NCI-H187 (cell line): ENCODE results near the gene PRICKLE3.

Experiments used
- DNase-seq, 2 experiments: peaks; one replicate each; lab custom pipeline; 2025; lab: John Stamatoyannopoulos, UW

PRICKLE3 gene

DNA sequence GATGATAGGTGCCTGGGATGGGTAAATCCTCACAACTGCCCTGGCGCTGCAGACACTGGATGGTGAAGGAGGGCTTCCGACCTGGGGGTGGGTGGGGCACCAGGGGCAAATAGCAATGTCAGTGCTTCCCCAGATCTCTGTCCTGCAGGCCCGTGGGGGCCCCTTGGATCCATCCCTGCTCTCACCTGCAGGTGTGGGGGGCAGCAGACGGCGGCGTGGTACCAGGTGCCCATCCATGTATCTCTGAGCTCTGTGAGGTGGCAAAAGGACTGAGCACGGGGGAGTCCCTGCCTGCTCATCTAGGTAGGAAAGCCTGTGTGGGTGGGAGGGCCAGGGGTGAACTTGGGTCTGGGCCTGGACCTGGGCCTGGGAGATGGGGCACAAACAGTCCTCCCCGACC lies 20.4 kb upstream of the PRICKLE3 start:
- DNase-seq: no peak

DNA sequence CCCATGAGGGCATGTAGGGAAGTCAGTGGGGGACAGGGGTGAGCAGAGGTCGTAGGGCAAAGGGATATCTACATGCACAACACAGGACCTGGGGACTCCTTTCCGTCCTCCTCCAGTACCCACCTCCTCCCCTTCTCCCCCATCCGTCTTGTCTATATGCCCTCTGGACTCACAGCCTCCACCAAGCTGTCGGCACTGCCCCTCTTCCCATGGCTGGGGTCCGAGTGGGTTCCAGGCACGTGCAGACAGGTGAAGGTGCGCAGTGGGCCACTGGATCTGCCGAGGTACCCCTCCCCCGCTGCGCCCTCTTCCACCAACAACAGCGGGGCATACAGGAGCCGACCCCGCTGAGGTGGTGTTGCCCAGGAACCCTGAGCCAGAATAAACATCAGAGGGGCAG lies 19.3 kb upstream of the PRICKLE3 start:
- DNase-seq: no peak

DNA sequence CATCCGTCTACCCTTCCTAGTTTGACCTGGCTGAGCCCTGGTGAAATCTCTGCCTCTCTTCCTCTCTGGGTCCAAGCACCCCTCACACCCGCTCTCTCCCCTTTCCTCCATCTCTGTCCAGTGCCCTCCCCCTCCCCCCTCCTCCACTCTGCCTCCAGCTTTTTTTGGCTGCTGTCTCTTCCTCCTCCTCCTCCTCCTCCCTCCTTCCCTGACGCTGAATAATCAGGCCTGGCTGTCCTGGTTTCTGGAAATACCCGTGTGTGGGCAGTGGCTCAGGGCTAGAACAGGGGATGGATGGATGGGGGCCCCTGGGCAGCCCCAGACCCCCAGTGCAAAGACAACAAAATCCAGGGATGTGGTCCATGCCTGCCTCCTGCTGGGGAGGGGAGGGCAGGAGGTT lies 18.5 kb upstream of the PRICKLE3 start:
- no peak for DNase-seq

DNA sequence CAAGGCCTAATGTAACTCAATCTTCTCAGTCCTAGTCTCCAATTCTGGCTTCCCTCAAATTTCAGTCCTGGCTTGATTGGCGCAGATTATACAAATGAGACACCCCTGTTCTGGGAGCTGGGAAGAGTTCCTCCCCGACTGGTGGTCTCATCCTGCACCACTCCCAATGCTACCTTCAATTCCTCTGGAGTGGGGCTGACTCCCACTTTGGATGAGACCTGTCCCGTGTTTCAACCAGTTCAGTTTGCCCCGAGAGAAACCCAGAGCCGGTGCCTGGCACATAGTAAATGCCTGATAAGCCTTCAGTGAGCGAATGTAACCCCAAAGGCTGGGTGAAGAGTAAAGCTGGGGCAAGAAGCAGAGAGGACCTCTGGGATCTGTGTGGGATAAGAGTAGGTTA lies 17.8 kb upstream of the PRICKLE3 start:
- DNase-seq: no peak

DNA sequence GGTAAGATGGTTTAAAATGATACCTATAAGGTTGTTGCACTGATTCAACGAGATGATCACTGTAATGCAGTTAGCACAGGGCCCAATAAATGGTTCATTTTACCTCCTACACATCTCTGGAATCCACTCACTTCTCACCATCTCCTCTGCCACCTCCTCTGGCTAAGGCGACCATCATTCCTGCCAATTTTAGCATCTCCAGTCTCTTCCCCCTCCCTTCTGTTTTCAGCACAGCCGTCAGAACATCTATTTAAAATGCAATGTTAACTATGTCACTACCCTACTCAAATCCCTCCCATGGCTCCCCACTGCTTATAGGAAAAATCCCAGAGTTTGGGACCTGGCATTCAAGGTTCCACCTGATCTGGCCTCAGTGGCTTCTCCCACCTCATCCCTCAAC lies 17.4 kb upstream of the PRICKLE3 start:
- DNase-seq: no peak

DNA sequence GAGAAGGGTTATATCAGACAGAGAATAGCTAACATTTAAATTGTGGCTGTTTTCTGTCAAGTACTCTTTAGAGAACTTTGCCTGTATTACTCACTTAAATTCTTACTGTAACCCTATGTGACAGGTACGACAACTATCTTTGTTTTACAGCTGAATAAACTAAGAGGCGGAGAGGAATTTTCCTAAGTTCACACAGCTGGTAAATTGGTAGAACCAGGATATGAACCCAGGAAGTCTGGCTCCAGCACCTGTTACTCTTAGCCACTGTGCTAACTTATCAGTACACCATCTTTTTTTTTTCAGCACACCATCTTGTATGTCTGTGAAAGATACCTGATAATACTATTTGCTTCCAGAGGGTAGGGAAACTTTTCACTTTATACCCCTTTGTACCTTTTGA lies 15.8 kb upstream of the PRICKLE3 start:
- no peak for DNase-seq

DNA sequence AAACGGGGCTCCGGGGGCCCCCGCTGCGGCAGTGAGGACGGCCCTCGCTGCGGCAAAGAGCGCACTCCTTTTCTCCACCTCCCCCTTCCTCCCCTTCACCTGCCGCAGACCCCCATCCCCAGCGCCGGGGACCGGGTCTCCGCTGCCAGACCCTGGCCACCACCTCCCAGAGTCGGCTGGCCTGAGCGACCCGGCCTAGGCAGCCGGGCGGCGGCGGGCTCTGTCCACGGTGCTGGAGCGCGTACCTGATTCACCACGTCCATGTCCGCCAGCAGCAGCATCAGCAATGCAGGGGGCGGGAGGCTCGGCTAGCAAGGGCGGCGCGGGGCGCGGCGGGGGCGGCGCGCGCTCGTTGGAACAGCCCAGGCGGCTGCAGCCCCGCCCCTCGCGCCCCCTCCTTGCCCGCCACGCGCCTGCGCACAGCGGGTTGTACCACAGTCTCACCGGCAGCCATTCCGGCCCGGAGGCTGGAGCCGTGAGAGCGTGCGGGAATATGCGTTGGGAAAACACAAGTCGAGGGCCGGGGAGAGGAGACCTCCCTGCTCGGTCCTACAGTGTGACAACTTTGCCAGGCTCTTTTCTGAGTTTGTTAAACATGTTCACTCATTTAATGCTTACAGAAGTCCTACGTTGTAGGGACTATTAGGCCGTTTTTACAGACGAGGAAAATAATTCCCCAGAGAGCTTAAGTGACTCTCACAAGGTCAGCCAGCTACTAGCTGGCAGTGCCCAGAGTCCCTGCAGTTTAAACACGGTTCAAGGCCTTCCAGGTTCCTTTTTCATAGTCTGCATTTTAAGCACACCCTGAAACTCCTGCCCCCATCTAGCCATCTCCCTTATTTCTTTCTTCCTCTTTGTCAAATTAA lies 14.0 kb upstream of the PRICKLE3 start, which contains the start of gene SYP:
Gene SYP, minus strand, starts transcription at position 288 of the 866 bp plus-strand sequence. Its CDS starts 7 bp downstream, at position 281.
- DNase-seq: peak; percentile 6 to 7

DNA sequence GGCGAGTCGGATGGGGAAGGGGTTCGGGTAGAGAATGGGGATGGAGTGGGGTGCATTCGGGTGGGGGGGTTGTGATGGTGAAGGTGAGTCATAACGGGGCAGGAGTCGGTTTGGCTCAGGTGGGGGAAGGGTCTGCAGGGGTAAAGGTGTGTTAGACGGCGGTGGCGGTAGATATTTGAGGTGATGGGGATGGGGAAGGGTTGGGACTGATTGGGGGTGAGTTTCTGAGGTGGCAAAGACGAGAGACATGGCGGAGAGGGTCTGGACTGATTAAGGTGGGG lies 13.1 kb upstream of the PRICKLE3 start:
- DNase-seq: no peak

DNA sequence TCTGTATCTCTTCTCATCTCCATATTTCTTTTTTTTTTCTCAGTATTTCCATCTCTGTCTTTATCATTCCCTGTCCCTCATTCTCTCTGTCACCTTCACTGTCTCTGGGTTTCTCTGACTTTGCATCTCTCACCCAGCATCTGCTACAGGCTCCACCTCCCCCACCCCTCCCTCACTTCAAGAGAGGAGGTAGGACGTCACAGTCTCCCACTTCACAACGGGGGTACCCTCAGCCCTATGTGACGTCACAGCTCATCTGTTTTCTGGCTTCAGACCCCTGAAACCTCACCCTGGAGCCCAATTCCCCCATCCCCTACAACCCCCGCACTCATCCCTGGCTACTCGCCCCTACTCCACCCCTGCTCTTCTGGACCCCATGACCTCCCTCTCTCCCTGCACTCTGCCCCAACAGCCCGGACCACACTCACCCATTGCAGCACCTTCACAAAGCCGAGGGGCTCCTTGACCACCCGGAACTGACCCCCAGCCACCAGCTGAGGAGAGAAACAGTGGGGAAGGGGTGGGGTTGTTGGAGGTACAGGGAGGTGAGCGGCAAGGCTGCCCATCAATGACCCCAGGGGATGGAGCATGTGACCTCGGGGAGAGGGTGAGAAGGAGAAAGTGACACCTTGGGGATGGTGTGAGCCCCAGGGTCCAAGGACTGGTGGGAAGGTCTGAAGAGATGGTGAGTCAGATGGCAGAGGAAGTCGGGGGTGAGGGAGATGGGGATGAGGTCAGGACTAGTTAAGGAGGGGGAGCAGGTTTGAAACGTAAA lies 12.6 kb upstream of the PRICKLE3 start:
- DNase-seq: no peak

DNA sequence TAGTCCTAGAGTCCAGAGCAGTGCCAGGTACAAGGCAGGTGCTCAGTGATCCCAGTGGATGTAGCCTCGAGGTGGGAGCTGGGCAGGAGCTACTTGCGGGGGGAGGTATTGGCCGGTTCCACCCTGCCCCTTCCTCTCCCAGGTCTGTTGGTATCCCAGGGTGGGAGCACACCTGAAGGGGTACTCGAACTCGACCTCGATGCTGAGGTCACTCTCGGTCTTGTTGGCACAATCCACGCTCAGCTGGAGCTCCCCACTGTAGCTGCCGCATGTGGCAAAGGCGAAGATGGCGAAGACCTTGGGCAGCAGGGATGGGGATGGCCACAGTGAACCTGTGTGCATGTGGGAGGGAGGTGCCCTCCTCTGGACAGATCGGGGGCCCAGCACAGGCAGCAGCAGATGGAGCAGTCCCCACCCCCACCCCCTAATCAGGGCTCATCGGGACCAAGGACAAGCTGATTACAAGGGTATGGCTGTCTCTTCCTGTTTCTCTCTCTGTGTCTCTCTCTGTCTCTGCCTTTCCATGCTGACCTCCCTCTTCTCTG lies 11.4 kb upstream of the PRICKLE3 start:
- no peak for DNase-seq

DNA sequence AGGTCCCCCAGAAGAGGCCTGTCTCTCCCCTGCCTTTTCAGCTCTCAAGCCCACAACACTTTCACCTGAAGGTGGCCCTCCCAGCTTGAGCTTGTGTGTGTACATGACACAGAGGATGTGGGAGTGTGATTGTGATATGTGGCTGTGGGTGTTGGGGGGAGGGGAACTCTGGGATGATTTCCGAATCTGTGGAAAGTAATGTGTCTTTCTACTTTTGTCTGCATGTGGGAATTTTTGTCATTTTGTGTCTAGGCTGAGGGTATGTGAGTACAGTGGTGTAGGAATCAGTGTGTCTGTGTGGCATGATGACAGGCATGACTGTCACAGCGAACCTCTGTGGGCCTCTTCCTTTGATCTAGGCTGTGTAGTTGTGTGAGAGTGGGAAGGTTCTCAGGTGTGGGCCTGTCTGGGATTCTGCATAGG lies 7.4 kb upstream of the PRICKLE3 start:
- DNase-seq: no peak

DNA sequence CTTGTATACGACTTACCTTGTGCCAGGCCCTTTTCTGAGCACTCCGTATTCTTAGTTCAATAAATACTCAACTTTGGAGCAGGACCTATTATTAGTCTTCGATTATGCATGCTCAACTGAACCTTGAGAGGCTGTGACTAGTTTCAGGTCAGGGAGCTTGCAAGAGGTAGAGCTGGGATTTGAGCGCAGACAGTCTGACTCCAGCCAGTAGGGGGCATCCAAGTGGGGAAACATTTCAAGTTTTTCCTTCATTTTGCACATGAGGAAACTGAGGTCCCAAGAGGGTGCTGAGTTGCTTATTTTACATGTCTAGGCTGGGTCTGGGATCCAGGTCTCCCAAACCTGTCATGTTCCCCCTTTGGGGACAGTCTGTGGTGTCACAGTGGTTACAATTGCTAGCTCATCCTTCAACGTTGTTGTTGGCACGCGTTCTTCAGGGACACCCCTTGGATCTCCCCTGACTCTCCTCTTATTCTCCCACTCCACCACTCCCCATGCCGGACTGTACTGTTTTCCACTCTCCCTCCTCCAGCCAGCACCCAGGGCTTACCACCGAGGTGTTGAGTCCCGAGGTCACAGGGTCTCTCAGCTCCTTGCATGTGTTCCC lies 6.7 kb upstream of the PRICKLE3 start:
- no peak for DNase-seq

DNA sequence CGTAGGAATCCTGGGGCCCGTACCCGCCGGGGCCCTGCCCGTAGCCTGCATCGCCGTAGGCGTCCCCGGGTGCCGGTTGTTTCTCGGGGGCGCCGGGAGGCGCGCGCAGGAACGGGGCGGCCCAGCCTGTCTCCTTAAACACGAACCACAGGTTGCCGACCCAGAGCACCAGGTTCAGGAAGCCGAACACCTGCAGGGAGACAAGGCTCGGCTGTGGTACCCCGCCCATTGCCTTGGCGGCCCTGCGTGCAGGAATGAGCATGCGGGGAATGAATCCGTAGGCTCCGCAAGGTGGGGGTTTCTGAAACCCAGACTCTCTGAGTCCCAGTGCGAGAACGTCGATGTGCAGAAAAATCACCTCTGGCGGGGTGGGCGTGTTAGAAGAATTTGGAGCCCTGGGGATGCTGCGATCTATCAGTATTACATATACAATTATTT lies 5.4 kb upstream of the PRICKLE3 start:
- no peak for DNase-seq

DNA sequence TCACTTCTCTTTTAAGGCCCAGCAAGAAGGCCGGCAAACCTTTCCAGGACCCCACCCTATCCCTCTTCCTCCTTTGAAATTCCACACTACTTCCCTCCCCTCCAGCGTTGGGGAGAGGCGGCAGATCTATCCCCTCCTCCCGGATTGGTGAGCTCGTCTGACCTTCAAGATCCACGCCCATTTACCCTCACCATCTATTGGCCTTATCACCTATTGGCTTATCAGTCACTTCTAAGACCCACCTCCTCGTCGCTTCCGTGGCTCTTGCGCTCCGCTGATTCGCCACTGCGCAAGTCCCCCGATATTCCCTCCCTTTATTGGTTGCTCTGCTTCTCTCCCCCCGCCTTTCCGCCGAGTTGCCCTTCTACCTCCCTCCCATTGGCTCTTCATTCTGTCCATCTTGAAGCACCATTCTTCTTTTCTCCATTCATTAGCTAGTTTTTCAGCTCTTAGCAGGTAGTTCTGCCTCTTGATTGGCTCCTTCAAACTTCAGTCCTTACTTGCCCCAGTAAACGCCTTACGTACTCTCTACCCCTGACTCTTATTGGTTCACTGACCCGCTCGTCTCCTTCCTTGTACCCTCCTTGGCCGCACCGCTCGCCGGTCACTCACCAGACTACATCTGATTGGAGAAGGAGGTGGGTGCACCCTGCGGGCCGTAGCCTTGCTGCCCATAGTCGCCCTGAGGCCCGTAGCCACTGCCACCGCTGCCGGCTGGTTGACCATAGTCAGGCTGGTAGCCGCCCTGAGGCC lies 4.8 kb upstream of the PRICKLE3 start:
- DNase-seq: peak; percentile 41 to 91

DNA sequence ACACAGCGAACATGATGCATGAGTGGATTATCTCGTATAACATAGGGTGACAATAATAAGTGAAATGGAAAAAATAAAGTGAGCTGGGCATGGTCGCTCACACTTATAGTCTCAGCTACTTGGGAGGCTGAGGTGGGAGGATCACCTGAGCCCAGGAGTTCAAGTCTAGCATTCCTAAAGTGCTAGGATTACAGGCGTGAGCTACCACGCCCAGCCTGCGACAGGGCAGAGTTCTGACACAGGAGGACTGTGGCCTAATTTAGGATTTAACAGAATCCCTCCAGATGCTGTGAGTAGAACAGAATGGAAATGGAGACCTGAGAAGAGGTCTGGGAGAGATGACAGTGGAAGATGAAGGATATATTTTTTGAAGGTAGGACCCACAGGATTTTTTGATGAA lies 3.4 kb upstream of the PRICKLE3 start:
- no peak for DNase-seq

DNA sequence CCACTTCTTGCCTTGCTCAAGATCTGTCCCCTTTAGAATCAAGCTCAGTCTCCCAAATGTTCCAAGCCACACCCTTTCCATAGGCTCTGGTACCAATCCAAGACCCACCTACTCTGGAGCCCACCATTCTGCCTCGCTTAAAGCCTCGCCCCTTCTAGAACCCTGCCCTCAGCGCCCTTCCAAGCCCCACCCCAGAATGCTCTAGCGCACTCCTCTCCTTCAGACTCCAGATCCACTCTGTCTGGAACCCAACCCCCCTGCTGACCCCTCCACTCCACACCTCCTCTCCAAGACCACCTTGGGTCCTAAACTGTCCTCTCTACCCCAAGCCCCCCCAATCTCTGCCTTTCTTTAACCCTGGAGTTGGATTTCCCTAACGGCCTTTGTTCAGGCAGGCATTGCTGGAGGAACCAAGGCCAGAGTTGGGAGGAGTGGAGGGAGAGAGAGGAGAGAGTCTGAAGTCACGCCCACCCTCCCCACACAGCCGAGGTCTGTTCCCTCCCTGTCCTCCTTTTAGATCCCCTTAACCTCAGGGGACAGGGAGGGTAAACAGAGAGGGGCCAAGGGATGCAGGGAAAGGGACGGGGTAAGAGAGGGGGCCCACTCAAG lies 2.4 kb upstream of the PRICKLE3 start:
- DNase-seq: no peak

DNA sequence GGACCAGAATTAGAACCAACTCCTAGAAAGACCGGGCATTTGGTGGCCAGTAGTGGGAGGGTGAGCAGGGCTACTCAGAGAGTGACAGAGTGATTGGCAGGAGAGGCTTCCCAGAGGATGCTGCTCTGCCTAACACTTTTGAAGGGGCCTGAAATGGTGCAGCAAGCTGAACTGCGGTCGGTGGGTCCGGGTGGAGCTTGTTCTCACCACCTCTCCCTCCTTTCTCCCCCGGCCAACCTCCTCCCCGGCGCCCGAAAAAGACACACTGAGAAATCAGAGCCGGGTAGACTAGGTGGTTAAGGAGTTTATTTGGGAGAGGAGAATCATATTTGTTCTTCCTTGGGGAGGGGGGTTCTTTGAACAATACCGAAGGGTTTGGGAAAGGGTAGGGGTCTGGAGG lies 1.4 kb upstream of the PRICKLE3 start:
- no peak for DNase-seq

DNA sequence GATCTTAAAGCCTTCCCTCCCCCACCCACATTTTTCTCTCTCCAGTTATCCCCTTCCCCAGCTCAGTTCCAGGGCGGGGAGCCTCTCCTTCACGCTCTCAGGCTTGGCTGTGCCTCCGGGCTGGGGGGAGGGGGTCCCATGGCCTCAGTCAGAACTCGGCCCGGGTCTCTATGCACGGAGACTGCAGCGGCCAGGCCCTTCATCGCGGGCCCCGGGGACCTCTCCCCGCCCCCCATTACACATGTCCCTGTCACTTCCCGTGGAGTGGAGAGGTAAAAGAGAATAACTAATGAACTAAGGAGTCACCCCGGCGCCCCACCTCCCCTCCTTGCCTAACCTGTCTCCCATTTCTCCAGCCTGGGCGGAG lies 838 bp upstream of the PRICKLE3 start:
- no peak for DNase-seq

DNA sequence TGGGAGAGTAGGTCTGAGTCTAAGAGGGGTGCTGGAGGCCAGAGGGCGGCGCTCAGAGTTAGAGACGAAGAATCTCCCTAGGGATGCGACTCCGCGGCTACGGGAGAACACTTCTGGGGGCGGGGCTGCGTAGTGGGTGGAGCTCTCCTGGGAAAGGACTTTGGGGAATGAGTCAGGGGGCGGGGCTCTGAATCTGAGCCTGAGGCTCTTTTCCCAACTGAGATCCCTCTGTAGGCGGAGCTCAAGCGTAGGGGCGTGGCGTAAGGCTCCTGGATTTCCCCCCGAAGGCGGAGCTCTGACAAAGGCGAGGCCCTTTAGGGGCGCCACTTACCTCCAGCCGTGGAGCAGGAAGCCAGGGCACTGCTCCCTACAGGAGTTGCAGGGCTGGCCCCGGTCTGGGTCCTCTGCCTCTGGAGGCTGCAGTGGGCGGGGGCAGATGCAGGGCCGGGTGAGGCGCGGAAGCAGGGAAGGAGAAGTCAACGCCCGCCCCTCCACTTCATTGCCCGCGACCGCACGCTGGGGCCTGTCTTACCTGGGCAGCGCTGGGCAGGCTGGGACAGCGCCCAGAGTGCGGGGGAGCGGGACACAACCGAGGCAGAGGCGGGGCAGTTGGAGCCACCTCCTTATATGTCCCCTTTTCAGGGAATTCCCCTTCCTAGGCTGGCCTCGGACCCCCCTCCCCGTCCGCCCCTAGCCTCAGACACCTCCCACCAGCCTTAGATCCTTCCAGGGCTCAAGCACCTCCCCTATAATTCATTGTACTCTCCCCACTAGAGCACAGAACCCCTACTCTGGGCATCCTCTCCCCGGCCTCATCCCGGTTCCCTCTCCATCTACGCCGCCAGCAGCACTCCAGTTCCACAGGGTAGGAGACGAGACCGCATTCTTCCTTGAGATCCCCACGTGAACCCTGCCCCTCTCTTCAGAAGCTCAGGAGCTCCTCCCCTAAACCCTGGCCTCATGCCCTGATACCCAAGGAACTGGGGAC lies 1.6 kb downstream of the PRICKLE3 start:
- DNase-seq: peak; percentile 27 to 52

DNA sequence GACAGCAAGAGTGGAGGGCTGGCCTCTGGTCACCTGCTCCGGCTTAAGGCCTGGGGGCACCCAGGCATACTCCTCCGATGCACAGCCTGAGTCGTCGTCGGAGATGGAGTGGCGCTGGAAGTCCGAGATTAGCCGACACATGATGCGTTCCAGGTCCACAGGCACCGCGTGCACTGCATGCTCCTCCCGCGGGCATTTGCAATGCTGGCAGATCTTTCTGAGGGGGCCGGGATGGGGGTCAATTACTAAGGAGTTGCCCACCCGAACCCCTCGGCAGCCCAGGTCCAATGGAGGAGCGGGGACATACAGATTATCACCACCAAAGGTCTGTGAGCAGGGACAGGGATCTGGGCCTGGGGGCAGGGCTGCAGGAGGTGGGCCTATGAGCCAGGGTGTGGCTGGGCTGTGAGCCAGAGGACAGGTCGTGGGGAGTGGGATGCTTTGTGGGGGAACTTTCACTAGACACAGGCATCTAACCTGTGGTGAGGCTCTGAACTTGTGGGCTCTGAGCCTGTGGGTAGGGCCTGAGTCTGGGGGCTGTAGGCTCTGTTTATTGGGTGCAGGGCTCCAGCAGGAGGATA lies 2.4 kb downstream of the PRICKLE3 start:
- DNase-seq: no peak
